Measurements from ENCODE around the gene RGS6. TPM values are rescaled to one million over a fixed set of nuclear protein-coding genes. Genes with fewer than 3 reads are reported as not detected.

The RGS6 gene
- total and polyA plus RNA-seq, 7 donors, result 0.79 to 8.0 (median 1.6) TPM; not detected in 2

GRCh38 chr14:72539661-72540315, 607.6 kb downstream of the RGS6 start:
- TF ChIP-seq POLR2A (IDR thresholded peaks at IDR 0.05) (no peak), POLR2AphosphoS5 (IDR thresholded peaks at IDR 0.05) (no peak), CTCF (IDR thresholded peaks at IDR 0.05) (no peak), EP300 (IDR thresholded peaks at IDR 0.05) (no peak)
- Histone ChIP-seq H3K9me3 (no peaks in the 10 kb centered on the region), H3K27me3 (peaks cover 0 to 10% (median 0%) of the 10 kb centered on the region in 3 donors), H3K4me1 (no peaks in the 10 kb centered on the region), H3K4me3 (no peak overlapping the region), H3K27ac (no peak overlapping the region), H3K36me3 (no peaks in the 10 kb centered on the region)
- DNase-seq, result no peak
- intact Hi-C loops (cut with DNase I), result no loop called here
- WGBS, 2 donors, result 62 to 85% methylated on average over 14 of the region's 14 CpGs

DNA sequence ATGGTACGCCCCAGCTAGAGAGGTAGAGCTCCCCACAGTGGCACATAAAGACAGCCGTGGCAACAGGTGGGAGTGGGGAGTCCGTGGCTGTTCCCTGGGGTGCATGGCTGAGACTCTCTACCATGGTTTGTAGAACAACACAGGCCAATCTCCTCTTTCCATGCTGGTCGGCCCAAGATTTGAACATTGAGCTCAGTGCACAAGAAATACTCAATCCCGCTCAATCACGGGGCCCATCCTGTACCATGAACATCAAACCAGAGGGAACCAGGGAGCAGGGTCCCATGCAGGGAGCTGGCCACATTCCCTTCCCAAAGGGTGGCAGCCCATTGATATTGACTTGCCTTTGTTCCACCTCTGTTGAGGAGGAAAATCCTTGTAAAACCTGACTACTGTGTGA, 608.6 kb downstream of the RGS6 start:
- TF ChIP-seq POLR2A (IDR thresholded peaks at IDR 0.05) (no peak), EP300 (IDR thresholded peaks at IDR 0.05) (no peak), POLR2AphosphoS5 (IDR thresholded peaks at IDR 0.05) (no peak), CTCF (IDR thresholded peaks at IDR 0.05) (no peak)
- no peak for DNase-seq
- H3K4me1 ChIP-seq, result no peaks in the 10 kb centered on the region
- H3K27me3 ChIP-seq, result peaks cover 0 to 10% (median 0%) of the 10 kb centered on the region in 3 donors
- no peak overlapping the region for H3K4me3 ChIP-seq
- H3K36me3 ChIP-seq, result no peaks in the 10 kb centered on the region
- whole genome bisulfite sequencing, 2 donors, result 95 to 97% methylated on average over 6 of the region's 6 CpGs
- no peak overlapping the region for H3K27ac ChIP-seq
- no peaks in the 10 kb centered on the region for H3K9me3 ChIP-seq
- intact Hi-C loops (cut with DNase I), result no loop called here

- DNase-seq, result no peak
- WGBS, 2 donors, result 91 to 92% methylated on average over 8 of the region's 8 CpGs
- H3K27ac ChIP-seq, result no peak overlapping the region
- no peak overlapping the region for H3K4me3 ChIP-seq
- H3K9me3 ChIP-seq, result no peaks in the 10 kb centered on the region
- no peaks in the 10 kb centered on the region for H3K4me1 ChIP-seq
- intact Hi-C loops (cut with DNase I), result no loop called here
- TF ChIP-seq CTCF (IDR thresholded peaks at IDR 0.05) (no peak), POLR2AphosphoS5 (IDR thresholded peaks at IDR 0.05) (no peak), POLR2A (IDR thresholded peaks at IDR 0.05) (no peak), EP300 (IDR thresholded peaks at IDR 0.05) (no peak)
- peaks cover 0 to 10% (median 0%) of the 10 kb centered on the region in 3 donors for H3K27me3 ChIP-seq
- H3K36me3 ChIP-seq, result no peaks in the 10 kb centered on the region
Measured at GRCh38 chr14:72541546-72541945, 609.3 kb downstream of the RGS6 start.

DNA sequence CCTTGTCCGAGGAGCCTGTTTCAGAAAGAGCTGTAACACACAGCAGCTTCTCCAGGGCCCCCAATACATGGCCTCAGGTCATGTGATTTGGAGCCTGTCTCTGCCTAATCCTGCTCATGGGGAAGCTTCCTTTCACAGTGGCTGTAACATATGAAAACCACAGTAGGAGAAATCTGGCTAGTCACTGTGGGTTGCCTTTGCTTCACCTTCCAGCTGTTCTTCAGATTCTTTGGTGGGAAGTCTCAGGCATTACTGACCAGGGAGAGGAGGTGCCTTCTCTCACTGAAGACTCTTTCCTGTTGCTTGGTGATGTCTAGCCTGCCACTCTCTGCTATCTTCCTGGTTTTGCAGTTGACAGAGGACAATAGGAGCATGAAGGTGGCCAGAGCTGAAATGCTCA, 611.1 kb downstream of the RGS6 start:
- Histone ChIP-seq H3K4me3 (no peak overlapping the region), H3K27ac (no peak overlapping the region), H3K36me3 (no peaks in the 10 kb centered on the region), H3K4me1 (no peaks in the 10 kb centered on the region), H3K27me3 (peaks cover 0 to 10% (median 0%) of the 10 kb centered on the region in 3 donors), H3K9me3 (no peaks in the 10 kb centered on the region)
- intact Hi-C loops (cut with DNase I), result no loop called here
- DNase-seq, result no peak
- TF ChIP-seq CTCF (IDR thresholded peaks at IDR 0.05), result no peak
- 71 to 89% methylated on average over 1 of the region's 1 CpG for WGBS, 2 donors
